NCI-H2107 (cell line): ENCODE data around the gene CYB5B.
A peak's percentile ranks its signal among the peaks of the same experiment; 100 is the strongest.

Experiments
- DNase-seq: peaks from one replicate; lab custom pipeline; 2025; lab: John Stamatoyannopoulos, UW

CYB5B gene

DNA sequence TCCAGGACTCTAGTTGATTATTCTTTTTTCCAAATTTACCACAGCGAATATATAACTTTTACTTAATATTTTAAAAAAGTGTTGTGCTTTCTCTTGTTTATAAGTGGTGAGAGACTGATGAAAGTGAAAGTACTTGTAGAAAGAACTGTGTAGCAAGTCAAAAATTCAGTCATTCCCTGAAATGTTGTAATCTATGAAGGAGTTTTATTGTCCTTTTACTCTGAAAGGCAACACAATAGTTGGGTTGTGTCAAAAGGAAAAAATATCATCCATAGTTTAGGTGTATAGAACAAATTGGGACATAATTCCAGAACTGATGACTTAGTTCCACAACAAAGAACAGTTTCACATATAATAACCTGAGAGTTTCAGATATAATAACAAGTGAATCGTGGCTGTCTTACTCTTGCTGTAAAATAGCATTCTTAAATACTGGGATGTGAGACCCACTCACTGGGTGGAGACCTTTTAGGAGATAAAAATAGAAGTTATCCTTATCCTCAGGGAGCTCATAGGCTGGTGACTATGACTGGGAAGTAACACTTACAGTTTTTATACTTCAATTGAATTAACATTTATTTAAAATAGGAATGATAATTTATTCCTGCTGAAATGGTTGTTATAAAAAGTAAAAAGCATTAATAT lies 20.6 kb downstream of the CYB5B start:
- DNase-seq: no peak

DNA sequence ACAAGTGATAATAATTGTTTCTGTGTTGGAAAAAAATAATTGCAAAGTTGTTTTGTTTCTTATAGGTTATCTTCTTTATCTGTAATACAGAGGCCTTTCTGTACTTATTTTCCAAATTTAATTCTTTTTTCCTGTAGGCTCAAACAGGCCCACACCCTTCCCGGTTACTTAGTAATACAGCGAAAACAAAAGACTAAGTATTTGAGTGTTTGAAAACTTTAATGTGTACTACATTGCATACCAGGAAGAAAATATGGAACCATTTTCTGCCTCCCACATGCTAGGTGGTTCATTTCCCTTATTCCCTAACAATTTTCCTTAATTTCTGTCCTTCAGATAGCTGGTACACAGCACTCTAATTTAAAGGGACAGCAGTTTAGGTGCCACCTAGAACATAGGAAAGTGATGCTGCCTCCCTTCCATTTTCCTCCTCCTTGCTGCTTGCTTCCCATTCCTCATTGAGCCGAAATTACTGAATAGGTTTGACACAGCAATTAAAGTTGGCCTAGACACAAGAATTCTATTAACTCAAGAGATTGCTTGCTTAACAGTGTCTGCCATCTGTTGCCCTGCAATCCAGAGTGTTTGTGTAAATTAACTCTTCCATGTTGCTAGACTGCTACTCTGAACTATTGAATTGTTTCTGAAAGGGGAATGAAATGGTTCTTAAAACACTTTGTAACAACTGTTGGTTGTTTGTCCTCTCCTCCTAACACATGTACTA lies 24.2 kb downstream of the CYB5B start:
- DNase-seq: no peak

DNA sequence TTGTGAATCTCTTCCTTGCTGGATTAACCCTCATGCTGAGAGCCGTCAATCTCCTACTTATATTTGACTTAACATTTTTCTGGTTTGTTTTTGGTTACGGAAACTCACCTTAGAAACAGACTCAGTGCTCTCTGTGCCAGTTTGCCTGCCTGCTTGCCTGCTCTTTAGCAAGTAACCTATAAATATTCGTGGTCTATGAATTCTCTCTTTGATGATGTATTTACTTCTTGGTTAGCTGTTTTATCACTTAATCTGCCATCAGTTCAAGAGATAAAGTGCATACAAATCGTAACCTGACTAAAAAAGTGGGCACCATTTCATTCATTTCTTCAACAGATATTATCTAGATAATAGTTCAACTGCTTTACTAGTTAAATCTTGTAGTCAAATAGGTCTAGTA lies 26.7 kb downstream of the CYB5B start:
- DNase-seq: no peak

DNA sequence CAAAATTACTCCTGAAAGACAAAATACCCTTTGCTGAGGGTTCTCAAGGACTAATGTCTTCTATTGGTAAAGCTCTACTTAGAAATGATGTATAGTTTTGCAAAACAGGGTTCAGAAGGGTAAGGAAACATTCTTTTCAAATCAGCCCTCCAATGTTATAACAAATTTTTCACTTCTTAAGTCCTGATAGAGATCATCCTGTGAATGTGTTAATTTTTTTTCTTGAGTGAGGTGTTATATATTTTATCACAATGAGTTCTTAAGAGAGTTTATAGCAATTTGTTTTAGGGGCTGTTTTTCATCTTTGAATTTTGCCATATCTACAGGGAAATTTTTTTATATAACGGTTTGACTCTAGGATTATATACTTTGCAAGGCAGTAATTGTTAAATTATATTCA lies 29.5 kb downstream of the CYB5B start:
- DNase-seq: no peak

DNA sequence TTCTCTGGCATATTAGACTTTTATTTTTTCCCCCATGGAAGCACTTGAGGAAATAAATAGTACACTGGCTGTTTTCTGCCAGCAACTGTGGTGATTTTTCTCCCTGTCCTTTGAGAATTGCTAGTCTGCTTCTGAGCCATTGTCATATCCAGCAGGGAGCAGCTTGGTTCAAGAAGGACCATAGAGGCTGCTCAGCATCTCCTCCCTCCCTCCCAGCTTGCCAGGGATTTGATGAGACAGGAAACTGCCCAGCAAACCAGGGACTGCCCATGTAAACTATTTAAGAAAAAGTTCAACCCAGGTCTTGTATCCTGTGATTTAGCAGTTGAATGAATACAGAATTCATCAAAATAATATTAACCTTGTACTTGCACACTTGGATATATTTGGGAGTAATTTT lies 39.5 kb downstream of the CYB5B start:
- no peak for DNase-seq

DNA sequence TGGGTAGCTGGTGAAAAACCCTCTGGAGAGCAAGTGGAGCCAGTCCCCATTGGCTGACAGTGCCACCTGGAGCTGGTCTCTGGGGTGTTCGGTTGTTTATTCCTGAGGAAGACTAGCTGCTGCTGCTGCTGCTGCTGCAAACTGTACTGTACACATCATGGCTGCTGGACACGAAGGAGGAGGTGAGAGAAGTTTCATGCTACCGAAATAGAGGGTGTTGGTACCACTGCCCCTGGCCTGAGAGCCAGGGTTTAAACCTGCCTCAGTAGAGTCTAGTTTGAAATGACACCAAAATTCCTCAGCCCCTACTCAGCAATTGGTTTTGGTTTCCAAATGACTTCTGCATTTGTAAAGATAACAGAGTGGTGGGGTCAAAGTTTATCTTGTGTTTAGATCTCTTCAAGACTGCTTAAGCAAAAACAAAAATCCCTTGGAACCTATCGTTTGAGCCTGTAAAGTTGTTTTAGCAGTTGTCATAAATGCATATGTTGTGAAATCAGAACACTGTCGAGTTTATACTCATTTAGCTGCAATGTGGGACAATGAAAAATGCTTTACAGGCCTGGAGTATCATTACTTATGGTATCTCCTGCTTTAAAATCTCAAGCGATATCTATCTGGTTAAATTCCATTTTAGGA lies 40.8 kb downstream of the CYB5B start:
- DNase-seq: no peak

DNA sequence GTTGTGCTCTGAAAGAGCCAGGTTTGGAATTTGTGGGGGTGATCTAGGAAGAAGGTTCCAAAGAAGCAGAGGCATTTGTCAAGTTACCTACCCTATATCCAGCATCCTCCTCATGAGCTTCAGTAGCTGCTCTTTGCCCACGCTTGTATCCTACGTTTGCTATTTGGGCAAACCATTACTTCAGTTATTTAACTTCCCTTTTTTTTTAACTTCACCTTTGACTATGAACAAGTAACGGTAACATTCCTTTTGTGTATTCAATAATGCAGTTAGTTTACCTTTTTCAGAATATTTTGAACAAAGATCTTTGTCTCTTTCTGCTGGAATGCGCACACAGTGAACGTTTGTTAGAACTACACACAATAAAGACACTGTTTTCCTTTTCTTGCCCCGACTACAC lies 41.5 kb downstream of the CYB5B start:
- no peak for DNase-seq

DNA sequence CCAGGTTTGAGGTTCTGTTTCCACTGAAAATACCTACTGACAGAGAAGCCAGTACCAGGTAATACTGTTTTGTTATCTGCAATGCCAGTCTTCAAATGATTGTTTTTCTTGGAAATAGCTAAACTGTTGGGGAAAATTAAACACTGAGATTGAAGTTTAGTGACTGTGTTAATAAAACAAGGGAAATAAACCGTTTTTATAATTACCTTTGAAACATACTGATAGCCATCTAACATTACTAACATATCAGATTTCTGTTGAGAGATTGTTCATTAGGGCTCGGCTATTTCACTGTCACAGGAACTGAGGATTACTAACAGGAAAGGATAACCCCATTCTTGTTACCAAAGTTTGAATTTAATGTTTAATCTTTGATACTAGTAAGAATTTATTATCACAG lies 42.1 kb downstream of the CYB5B start:
- no peak for DNase-seq

DNA sequence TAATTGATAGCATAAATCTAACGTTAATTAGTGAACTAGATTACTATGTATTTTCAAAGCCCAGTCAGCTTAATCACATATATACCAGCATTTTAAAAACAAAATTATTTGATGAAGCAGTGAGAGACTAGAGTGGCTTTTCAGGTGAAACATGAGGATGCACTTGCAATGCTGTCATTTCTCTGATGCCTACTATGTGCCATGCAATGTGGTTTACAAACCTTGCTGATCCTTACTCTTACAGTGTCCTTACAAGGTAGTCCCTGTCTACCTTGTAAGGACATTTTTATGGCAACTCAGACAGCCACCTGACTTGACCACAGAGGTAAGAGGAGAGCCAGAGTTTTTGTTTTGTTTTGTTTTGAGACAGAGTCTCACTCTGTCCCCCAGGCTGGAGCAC lies 42.7 kb downstream of the CYB5B start:
- no peak for DNase-seq

DNA sequence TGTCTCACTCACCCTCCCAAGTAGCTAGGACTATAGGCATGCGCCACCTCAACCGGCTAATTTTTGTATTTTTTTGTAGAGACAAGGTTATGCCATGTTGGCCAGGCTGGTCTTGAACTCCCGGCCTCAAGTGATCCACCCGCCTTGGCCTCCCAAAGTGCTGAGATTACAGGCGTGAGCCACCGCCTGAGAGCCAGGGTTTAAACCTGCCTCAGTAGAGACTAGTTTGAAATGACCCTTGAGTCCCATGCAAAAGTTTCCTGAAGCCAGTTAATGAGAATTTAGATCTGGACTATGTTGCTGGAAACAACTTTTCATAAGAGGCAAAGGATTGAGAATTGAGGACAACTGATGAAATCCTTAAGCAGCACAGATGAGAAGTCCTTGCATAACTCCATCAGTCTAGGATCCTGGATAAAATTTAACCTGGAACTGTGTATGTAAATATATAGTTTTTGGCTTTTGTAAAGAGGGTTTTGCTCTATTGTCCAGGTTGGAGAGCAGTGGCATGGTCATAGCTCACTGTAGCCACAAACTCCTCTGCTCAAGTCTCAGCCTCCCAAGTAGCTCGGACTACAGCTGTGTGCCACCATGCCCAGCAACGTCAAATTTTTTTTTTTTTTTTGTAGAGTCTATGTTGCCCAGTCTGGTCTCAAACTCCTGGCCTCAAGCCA lies 43.2 kb downstream of the CYB5B start:
- no peak for DNase-seq

DNA sequence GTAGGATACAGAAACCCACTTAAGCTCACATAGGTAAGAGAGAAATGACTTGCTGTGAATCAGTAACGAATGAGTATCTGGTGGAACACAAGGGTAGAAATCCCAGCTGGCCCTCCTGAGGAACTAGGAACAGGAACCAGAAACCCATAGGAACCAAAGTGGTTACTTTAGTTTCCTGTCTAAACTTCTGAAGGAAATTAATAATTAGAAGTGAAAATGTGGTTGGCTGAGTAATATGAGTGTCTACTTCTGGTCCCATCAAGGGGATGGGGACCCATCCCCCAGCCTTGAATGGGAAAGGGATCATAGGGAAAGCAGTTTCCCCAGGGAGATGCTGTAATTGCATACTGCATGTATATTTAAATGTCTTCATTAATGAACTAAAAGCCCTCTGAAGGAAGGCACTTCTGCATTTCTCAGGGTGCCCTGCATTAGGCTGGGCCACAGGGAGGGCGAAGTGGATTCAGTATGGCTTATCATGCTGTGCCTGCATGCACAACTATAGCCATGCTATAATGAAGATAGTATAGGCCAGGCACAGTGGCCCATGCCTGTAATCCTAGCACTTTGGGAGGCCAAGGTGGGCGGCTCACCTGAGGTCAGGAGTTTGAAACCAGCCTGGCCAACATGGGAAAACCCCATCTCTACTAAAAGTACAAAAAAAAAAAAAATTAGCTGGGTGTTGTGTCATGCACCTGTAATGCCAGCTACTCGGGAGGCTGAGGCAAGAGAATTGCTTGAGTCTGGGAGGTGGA lies 45.6 kb downstream of the CYB5B start:
- DNase-seq: no peak

DNA sequence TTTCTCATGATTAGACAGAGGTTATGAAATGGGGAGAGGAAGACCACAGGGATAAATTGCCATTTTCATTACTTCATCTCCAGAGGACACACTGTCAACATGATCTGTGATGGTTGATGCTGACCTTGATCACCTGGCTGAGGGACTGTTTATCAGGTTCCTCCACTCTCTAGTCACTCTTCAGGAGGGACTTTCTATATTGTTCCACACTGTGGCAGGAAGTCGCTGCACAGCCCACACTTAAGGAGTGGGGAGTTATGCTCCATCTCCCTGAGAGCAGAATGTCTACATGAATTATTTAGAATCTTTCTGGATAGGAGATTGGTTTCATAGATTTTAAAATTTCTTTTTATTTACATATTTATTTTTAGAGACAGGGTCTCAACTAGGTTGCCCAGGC lies 46.7 kb downstream of the CYB5B start:
- DNase-seq: no peak

DNA sequence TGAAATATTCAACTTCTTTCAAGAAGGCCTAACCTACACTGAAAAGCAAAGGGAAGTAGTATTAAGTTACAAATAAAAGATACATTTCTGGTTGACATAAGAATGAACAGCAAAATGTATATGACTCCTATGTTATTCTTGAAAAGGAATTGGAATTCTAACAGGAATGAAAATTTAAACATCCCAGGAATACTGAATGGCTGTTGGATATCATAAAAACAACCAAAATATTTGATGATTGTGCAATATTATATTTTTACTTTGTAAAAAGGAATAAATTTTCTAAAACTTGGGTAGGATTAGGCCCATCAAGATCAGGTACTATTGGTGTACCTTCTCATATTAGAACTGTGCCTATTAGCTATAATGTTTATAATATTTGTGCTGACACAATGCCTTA lies 50.0 kb downstream of the CYB5B start:
- no peak for DNase-seq

DNA sequence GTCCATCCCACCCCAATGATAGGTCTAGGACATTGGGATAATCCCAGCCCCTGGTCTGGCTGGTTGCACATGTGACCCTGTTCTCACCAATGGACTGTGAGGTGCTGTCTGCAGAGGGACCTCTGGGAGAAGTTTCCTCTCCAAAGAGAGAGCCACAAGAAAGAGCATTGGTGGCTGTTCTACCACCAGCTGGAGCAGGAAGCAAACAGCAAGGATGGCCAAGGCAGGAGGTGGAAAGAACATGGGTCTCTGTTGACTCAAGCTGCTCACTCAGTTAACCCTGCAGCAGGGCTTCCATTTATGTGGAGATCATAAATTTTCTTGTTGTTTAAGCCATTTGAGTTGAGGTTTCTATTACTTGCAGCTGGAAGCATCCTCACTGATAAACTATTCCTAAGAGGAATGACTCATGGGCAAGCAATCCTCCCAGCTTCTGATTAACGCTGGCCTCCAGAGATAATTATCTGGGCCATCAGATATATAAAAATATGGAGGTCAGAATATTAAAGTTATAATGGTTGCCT lies 52.6 kb downstream of the CYB5B start:
- DNase-seq: no peak

DNA sequence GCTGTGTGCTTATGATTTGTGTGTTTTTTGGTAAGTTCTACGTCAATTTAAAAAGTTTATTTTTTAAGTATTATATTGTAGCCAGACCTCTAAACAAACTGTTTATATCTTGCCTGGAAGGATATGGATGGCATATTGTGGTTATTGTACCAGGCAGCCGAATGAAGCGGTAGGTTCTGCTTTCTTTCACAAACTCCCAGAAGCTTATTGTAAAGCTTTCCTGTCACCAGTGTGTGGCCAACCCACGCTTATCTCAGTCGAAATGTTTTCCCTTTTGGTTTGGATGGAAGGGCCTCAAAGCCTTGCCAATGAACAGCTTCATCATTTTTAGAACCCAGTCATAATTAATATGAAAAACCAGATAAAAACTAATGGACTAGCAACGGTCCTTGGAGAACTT lies 53.1 kb downstream of the CYB5B start:
- DNase-seq: no peak

DNA sequence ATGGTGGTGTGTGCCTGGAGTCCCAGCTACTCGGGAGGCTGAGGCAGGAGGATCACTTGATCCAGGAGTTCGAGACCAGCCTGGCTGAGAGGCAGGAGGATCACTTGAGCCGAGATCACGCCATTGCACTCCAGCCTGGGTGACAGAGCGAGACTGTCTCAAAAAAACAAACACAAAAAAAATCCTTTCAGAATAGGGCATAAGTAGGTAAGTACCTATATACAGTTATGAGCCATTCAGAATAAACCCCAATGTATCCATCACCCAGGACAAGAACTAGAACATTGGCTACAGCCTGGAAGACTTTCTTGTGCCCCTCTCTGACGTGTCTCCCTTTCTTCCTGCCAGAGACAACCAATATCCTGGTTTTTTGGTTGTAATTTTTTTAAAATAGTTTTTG lies 54.3 kb downstream of the CYB5B start:
- DNase-seq: no peak

DNA sequence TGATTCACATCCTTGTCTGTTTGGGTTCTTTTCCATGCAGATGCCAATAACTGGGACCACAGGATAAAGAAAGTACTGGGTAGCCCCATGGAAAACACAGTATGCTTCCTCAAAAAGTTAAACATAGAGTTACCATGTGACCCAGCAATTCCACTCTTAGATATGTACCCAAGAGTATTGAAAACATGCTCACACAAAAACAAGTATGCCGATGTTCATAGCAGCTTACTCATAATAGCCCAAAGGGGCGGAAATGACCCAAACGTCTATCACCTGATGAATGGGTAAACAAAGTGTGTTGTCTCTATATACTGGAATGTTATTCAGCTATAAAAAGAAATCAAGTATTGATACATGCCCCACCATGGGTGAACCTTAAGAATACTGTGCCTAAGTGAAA lies 55.4 kb downstream of the CYB5B start:
- no peak for DNase-seq

DNA sequence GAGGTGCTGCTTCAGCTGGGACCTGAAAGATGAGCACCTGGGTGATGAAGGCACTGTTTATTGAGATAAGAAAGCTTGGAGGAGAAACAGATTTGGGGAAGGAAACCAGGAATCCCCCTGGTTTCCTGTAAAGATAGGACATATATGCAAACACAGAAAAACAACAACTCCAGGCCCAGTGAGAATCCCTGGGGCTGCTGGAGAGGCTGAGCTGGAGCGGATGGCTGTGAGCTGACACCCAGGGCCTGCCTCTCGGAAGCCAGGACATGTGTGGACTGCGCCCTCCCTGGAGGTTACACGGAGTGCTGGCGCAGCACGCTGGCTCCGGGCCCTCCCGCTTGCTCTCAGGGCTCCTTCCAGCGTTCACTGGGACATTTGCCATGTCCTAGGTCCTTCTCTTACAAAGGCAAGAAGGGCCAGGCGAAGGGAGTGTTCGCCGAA lies 57.5 kb downstream of the CYB5B start:
- peak; percentile 17 for DNase-seq

DNA sequence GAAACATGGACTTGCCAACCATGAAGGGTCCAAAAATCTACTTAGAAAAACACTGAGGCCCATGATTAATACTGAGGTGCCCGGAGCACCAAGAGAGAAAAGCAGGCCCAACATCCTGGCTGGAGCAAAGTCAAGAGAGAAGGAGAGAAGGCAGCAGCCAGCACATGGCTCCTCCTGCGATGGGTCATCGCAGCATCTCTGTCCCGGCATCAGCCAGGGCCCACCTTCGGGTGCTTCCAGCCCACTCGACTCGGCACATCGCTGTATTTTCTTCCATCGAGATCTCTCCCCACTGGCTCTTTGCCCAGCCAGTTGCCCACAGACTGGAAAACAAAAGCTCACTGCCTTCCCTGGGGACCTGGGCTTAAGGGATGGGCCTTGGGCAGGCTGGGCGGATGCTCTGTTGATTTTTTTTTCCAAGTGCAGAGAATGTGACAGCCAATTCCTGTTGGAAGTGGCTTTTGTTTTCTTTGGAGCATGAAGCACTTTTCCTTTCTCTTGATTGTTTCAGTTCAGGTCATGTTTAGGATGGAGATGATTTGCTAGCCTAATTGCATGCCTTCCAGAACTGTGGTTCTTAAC lies 58.1 kb downstream of the CYB5B start:
- peak; percentile 81 for DNase-seq

DNA sequence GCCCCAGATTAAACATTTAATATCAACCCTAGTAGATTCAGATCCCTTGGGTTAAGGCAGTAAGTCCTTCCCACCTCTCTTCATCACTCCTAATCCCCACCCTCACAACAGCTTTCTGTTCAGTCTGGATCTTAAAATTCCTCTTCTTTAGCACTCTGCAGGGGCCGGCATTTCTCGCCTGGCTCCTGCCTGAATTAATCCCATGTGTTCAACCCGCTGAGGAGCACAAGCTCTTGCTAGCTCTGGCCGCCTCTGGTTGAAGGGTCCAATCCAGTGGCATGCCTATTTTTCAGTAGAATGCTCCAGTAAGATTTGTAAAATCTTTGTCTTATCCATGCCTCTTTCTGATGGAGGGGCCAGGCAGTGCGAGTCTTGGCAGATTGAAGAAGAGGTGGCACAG lies 59.2 kb downstream of the CYB5B start:
- no peak for DNase-seq

DNA sequence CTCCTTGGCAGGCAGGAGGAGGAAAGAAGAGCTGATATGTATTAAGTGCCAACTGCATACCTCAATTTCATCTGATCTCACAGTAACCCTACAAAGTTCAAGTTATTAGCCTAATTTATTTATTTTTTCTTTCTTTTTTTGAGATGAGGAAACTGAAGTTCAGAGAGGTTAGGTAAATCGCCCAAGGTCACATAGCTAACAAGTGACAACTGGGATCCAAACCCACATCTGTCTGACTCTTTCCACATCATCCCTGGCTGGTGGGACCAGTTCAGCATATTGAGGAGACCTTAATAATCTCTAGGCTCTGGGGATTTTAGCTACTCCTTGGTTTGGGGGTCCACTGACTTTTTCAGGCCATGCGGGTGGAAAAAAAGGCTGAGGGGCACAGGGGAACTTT lies 60.9 kb downstream of the CYB5B start:
- no peak for DNase-seq

DNA sequence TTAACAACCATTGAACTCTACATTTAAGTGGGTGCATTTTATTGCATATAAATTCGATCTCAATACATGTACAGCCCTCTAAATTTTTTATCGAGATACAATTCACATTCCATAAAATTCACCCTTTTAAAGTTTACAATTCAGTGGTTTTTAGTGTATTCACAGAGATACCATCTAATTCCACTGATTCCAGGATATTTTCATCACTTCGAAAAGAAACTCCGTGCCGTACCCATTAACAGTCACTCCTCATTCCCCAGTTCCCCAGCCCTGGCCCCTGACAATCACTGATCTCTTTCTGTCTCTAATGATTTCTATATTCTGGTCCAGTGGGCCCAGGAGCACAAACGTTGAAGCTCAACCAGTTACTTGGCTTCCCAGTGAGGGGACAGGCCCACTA lies 61.4 kb downstream of the CYB5B start:
- DNase-seq: no peak
